HTR-8/SVneo (cell line): ENCODE results near the gene PACSIN1.
A peak's percentile ranks its signal among the peaks of the same experiment; 100 is the strongest.
"Not testable (repeated sequence)": the region's sequence is repeated elsewhere in the genome, so short reads cannot be mapped to it uniquely, and the experiment has no call there.

Experiments used
- DNase-seq: peaks from one replicate; pipeline ENCODE4 v3.0.0; 2011; ENCODE audit warnings: low spot score, mixed read lengths; ENCODE audit not compliant: insufficient read length
- FAIRE-seq: peaks from 2 replicates; lab custom pipeline; 2011; peaks lifted over from hg19 to GRCh38; lab: Jason Lieb, UNC

The PACSIN1 gene

GRCh38 chr6:34457742-34458735 lies 7.8 kb upstream of the PACSIN1 start:
- no peak for FAIRE-seq
- no peak for DNase-seq

GRCh38 chr6:34459899-34460593 lies 5.8 kb upstream of the PACSIN1 start:
- peak; percentile 41 for DNase-seq
- no peak for FAIRE-seq

GRCh38 chr6:34460796-34461507 lies 4.9 kb upstream of the PACSIN1 start:
- FAIRE-seq (no peak), DNase-seq (no peak)

GRCh38 chr6:34462010-34462409 lies 3.9 kb upstream of the PACSIN1 start:
- no peak for FAIRE-seq

GRCh38 chr6:34462551-34462971 lies 3.3 kb upstream of the PACSIN1 start:
- peak; percentile 61 for DNase-seq

More at GRCh38 chr6:34462010-34462409, 3.9 kb upstream of the PACSIN1 start:
- DNase-seq, result no peak

GRCh38 chr6:34463299-34463698 lies 2.6 kb upstream of the PACSIN1 start:
- FAIRE-seq (no peak), DNase-seq (no peak)

More at GRCh38 chr6:34462551-34462971, 3.3 kb upstream of the PACSIN1 start:
- peak; percentile 65 for FAIRE-seq

GRCh38 chr6:34463849-34464248 lies 2.0 kb upstream of the PACSIN1 start:
- DNase-seq (no peak), FAIRE-seq (no peak)

GRCh38 chr6:34466242-34467185 lies 638 bp downstream of the PACSIN1 start:
- FAIRE-seq (no peak), DNase-seq (no peak)

GRCh38 chr6:34468378-34468892 lies 2.6 kb downstream of the PACSIN1 start:
- DNase-seq, result no peak
- FAIRE-seq, result no peak

GRCh38 chr6:34469499-34469898 lies 3.6 kb downstream of the PACSIN1 start:
- no peak for DNase-seq

GRCh38 chr6:34472425-34472824 lies 6.5 kb downstream of the PACSIN1 start:
- DNase-seq, result no peak
- no peak for FAIRE-seq

More at GRCh38 chr6:34469499-34469898, 3.6 kb downstream of the PACSIN1 start:
- FAIRE-seq, result no peak

GRCh38 chr6:34473967-34474366 lies 8.1 kb downstream of the PACSIN1 start:
- FAIRE-seq, result no peak
- DNase-seq, result no peak

- no peak for FAIRE-seq
- no peak for DNase-seq
Observed at GRCh38 chr6:34474754-34475153, 8.9 kb downstream of the PACSIN1 start.

GRCh38 chr6:34475238-34475682 lies 9.4 kb downstream of the PACSIN1 start:
- DNase-seq (peak; percentile 86), FAIRE-seq (peak; percentile 60)

GRCh38 chr6:34475767-34476328 lies 10.0 kb downstream of the PACSIN1 start:
- FAIRE-seq (peak; percentile 71), DNase-seq (no peak)

GRCh38 chr6:34476447-34476846 lies 10.6 kb downstream of the PACSIN1 start:
- no peak for FAIRE-seq

GRCh38 chr6:34476921-34477320 lies 11.0 kb downstream of the PACSIN1 start:
- FAIRE-seq (no peak), DNase-seq (no peak)

More at GRCh38 chr6:34476447-34476846, 10.6 kb downstream of the PACSIN1 start:
- DNase-seq, result no peak

GRCh38 chr6:34478796-34479195 lies 12.9 kb downstream of the PACSIN1 start:
- DNase-seq (no peak), FAIRE-seq (no peak)

GRCh38 chr6:34483781-34484180 lies 17.9 kb downstream of the PACSIN1 start:
- not testable (repeated sequence) for FAIRE-seq, DNase-seq
